Fibroblast of mammary gland (primary cell): ENCODE data around the gene CDO1.

ENCODE experiments used
- DNase-seq: peaks from one replicate; pipeline ENCODE4 v3.0.0-alpha.2; 2010; ENCODE audit warnings: low read depth
- H3K4me3 ChIP-seq: 2 replicates; pipeline ENCODE4 v1.5.1; 2011; ENCODE audit warnings: low read depth, mild to moderate bottlenecking, low read length, moderate library complexity; ENCODE audit not compliant: control insufficient read depth
- CTCF ChIP-seq: conservative IDR thresholded peaks from 2 replicates; pipeline ENCODE4 v1.5.1; 2011; ENCODE audit warnings: low read depth, low read length, inconsistent platforms; ENCODE audit not compliant: control insufficient read depth, insufficient read depth

CDO1 gene

GRCh38 chr5:115774684-115775083 lies 41.8 kb downstream of the CDO1 start:
- DNase-seq = peak; percentile 31
- H3K4me3 ChIP-seq = no peak overlapping the region
- TF ChIP-seq CTCF = no peak

DNA sequence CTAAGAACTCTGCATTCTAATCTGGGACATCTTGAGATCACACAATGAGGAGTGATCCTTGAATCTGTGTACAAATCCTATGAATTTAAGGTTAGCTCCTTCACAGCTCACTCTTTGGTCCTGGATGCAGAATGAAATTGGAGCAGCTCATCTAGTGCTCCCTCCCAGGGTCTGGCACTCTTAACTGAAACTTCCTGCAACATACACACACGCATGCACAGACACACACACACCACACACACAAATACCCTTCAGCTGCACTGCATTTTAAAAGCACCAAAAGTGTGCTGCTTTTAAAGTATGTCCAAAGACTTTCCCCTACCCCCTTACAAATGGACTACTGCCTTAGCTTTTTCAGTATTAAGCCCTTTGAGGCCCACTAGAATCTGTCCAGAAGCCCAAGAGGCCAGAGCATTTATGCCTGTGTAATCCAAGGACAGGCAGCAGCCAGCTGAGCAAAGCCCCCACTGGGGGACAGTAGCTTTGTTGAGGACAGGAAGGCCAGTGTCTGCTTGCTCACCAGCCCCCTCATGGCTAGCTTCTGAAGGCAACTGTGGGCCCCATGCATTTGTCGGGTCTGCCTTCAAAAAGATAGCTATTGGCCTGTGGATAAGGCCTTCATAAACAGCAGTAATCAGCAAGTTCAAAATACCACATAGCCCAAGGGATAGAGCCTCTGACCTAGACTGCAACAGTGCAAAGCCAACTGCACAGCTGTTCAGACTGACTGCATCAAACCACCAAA lies 43.6 kb downstream of the CDO1 start:
- no peak for TF ChIP-seq CTCF
- H3K4me3 ChIP-seq = no peak overlapping the region
- peak; percentile 14 for DNase-seq

DNA sequence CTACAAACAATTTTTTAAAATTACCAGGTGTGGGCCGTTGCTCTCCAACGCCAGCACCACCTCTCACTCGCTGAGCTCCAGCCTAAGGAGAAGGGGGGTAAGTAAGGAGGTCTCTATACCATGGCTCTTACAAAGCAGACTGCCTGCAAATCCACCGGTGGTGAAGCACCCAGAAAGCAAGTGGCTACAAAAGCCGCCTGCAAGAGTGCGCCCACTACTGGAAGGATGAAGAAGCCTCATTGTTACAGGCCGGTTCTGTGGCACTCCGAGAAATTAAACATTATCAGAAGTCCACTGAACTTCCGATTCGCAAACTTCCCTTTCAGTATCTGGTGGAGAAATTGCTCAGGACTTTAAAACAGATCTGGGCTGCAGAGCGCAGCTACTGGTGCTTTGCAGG lies 46.0 kb downstream of the CDO1 start:
- no peak overlapping the region for H3K4me3 ChIP-seq
- peak; percentile 43 for TF ChIP-seq CTCF
- DNase-seq = no peak

GRCh38 chr5:115767424-115767823 lies 49.0 kb downstream of the CDO1 start:
- H3K4me3 ChIP-seq = no peak overlapping the region
- DNase-seq = no peak
- no peak for TF ChIP-seq CTCF

GRCh38 chr5:115766608-115767007 lies 49.9 kb downstream of the CDO1 start:
- no peak for DNase-seq
- H3K4me3 ChIP-seq = no peak overlapping the region
- no peak for TF ChIP-seq CTCF

DNA sequence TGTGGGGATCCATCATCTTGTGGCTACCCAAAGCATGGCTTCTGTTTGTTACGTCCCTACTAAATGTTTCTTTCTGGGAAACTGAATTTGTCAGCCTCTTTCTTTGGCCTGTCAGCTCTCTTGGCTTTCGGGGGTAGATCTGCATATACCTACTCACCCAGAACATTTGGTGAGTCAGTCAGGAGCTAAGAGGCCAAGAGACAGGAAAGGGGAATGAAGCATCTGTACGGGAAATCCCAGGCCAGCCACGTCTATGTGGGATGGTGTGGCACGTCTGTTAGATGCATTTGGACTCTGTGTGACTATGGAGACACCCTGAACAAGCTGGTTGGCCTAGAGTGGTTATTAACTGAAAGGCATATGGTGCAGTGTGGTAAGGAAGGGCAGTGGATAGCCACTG lies 58.1 kb downstream of the CDO1 start:
- no peak for TF ChIP-seq CTCF
- peak; percentile 16 for DNase-seq

More for the DNA sequence above, 58.1 kb downstream of the CDO1 start:
- no peak overlapping the region for H3K4me3 ChIP-seq
